ENCODE data around the gene GORAB. TPM values are rescaled to one million over a fixed set of nuclear protein-coding genes. Genes with fewer than 3 reads are reported as not detected.

The GORAB gene, protein sequence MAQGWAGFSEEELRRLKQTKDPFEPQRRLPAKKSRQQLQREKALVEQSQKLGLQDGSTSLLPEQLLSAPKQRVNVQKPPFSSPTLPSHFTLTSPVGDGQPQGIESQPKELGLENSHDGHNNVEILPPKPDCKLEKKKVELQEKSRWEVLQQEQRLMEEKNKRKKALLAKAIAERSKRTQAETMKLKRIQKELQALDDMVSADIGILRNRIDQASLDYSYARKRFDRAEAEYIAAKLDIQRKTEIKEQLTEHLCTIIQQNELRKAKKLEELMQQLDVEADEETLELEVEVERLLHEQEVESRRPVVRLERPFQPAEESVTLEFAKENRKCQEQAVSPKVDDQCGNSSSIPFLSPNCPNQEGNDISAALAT
- 12.9 and 15.1 TPM in 2 replicates for polyA plus RNA-seq (2011; rRNA removed)
- polyA plus RNA-seq (2012; cell fraction: cytosol; rRNA removed) = 3.0 and 3.4 TPM in 2 replicates
- 3.3 and 3.9 TPM in 2 replicates for polyA plus RNA-seq (2012; cell fraction: nucleus; rRNA removed)
- polyA plus RNA-seq (2017; fragmentation: RNase III; extraction: RNeasy Plus Mini Kit Qiagen cat#74134 plus additional on column Dnase treatment) = 7.1 to 9.0 TPM (median 7.5 TPM) in 3 replicates
- 7.2 and 9.5 TPM in 2 replicates for polyA minus RNA-seq (2011; rRNA and poly(A)+ RNA removed)

DNA sequence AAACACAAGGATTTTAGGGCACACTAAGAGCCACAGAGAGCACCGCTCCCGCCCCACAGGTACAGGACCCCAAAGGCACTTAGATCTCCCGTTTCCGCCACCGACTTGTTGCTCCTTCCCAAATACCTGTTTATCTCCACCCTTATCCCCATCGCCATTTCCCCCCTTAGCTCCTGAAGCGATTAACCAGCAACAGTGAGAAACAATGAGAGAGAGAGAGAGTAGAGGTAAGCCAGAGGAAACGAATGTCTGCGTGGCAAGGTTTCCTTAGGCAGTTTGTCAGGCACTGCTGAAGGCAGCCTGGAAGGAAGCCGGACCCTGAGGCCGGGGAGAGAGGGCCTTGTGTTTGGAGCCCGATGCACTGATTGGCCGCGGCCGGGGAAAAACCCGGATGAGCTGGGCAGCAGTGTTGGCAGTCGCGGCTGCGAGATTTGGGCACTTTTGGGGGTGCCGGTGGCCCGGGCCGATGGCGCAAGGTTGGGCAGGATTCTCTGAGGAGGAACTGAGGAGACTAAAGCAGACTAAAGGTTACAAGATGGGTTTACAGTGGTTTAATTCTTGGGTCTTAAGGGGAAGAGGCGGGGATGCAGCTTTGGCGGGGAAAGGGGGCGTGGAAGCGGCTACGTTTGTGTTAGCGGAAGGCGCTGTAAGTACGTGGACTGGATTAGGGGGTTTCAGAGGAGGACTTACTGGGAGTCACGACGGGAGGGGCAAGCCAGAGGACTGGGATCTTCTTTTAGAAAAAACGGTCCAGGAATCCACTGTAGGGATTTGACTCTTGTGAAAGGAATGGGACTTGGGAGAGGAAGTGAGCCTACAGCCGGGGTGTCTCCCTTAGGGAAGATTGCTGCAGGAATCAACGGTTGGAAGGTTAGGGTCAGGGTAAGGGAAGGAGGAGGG is at the start of gene GORAB:
GORAB (plus strand) TSS at position 409 of the 900 bp plus-strand sequence; CDS start at position 467, 58 bp downstream.
- Histone ChIP-seq H3K4me2 (peak within 1 kb of the TSS; percentile 80), H3K9me3 (no peaks in the 10 kb centered on the region), H3K4me1 (peaks cover 6% of the 10 kb centered on the region; the same call in 2 of the 3 replicates), H3K4me3 (peak within 1 kb of the TSS; percentile 71), H3K27ac (peak within 1 kb of the TSS; percentile 86 to 96)
- under 1% methylated on average over 36 of the region's 36 CpGs for WGBS (ENCODE audit: missing lambda C conversion rate)
- CTCF ChIA-PET = no interaction called here
- FAIRE-seq (peak; percentile 59), DNase-seq (ENCODE audit: low read depth in 1 of 2, low spot score in 1 of 2) (peak; percentile 93 to 94), ATAC-seq (peak; percentile 99 to 100)
- TF ChIP-seq KDM1A (IDR thresholded peaks at IDR 0.05; ENCODE audit: low read depth) (no peak), SREBF2 (IDR thresholded peaks at IDR 0.05) (no peak), RNF2 (IDR thresholded peaks at IDR 0.05; ENCODE audit: borderline replicate concordance, low read depth) (no peak), CEBPB (IDR thresholded peaks at IDR 0.05) (0 out of 4 replicates have a peak, but pooled peaks of 1 of the 2 experiments have one; percentile 17), MAFK (IDR thresholded peaks at IDR 0.05; ENCODE audit: partially characterized antibody) (no peak), CBX8 (IDR thresholded peaks at IDR 0.05) (no peak), RCOR1 (IDR thresholded peaks at IDR 0.05; ENCODE audit: low read depth, low read length) (no peak), KDM5A (IDR thresholded peaks at IDR 0.05) (peak; percentile 49; the same call in 1 of the 2 replicates), POLR2AphosphoS2 (conservative IDR thresholded peaks at IDR 0.05; ENCODE audit: low read length) (no peak), POLR2A (IDR thresholded peaks at IDR 0.05; ENCODE audit: low read length) (peak; percentile 51), HOXB13 (CRISPR knock-in tag; IDR thresholded peaks at IDR 0.05; ENCODE audit: low read depth) (no peak), JUNB (IDR thresholded peaks at IDR 0.05) (no peak), ZFP36 (IDR thresholded peaks at IDR 0.05; ENCODE audit: borderline replicate concordance, partially characterized antibody) (no peak), EHMT2 (IDR thresholded peaks at IDR 0.05; ENCODE audit: low read depth) (no peak), SMC3 (IDR thresholded peaks at IDR 0.05) (no peak), FOSB (CRISPR knock-in tag; IDR thresholded peaks at IDR 0.05) (no peak), TFCP2L1 (CRISPR knock-in tag; IDR thresholded peaks at IDR 0.05) (0 out of 2 replicates have a peak, but pooled peaks have one; percentile 6), JUN (IDR thresholded peaks at IDR 0.05) (peak; percentile 74 to 80; a peak in 4 of 5 replicates), PHF8 (IDR thresholded peaks at IDR 0.05; ENCODE audit: borderline replicate concordance, low read depth) (peak; percentile 75)
- TF ChIP-seq, protein P1, sequence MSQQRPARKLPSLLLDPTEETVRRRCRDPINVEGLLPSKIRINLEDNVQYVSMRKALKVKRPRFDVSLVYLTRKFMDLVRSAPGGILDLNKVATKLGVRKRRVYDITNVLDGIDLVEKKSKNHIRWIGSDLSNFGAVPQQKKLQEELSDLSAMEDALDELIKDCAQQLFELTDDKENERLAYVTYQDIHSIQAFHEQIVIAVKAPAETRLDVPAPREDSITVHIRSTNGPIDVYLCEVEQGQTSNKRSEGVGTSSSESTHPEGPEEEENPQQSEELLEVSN (IDR thresholded peaks at IDR 0.05; ENCODE audit: borderline replicate concordance, low read depth) = peak; percentile 43; the same call in 1 of the 2 replicates
- TF ChIP-seq, protein P2, sequence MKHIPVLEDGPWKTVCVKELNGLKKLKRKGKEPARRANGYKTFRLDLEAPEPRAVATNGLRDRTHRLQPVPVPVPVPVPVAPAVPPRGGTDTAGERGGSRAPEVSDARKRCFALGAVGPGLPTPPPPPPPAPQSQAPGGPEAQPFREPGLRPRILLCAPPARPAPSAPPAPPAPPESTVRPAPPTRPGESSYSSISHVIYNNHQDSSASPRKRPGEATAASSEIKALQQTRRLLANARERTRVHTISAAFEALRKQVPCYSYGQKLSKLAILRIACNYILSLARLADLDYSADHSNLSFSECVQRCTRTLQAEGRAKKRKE (CRISPR knock-in tag; IDR thresholded peaks at IDR 0.05; ENCODE audit: low read depth) = no peak
- TF ChIP-seq, protein P3, sequence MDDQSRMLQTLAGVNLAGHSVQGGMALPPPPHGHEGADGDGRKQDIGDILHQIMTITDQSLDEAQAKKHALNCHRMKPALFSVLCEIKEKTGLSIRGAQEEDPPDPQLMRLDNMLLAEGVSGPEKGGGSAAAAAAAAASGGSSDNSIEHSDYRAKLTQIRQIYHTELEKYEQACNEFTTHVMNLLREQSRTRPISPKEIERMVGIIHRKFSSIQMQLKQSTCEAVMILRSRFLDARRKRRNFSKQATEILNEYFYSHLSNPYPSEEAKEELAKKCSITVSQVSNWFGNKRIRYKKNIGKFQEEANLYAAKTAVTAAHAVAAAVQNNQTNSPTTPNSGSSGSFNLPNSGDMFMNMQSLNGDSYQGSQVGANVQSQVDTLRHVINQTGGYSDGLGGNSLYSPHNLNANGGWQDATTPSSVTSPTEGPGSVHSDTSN (IDR thresholded peaks at IDR 0.05) = no peak
- TF ChIP-seq, protein P4, sequence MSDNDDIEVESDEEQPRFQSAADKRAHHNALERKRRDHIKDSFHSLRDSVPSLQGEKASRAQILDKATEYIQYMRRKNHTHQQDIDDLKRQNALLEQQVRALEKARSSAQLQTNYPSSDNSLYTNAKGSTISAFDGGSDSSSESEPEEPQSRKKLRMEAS (IDR thresholded peaks at IDR 0.05) = peak; percentile 56; the same call in 1 of the 2 replicates
- TF ChIP-seq, protein P5, sequence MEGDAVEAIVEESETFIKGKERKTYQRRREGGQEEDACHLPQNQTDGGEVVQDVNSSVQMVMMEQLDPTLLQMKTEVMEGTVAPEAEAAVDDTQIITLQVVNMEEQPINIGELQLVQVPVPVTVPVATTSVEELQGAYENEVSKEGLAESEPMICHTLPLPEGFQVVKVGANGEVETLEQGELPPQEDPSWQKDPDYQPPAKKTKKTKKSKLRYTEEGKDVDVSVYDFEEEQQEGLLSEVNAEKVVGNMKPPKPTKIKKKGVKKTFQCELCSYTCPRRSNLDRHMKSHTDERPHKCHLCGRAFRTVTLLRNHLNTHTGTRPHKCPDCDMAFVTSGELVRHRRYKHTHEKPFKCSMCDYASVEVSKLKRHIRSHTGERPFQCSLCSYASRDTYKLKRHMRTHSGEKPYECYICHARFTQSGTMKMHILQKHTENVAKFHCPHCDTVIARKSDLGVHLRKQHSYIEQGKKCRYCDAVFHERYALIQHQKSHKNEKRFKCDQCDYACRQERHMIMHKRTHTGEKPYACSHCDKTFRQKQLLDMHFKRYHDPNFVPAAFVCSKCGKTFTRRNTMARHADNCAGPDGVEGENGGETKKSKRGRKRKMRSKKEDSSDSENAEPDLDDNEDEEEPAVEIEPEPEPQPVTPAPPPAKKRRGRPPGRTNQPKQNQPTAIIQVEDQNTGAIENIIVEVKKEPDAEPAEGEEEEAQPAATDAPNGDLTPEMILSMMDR (IDR thresholded peaks at IDR 0.05) = no peak
- TF ChIP-seq, protein P6, sequence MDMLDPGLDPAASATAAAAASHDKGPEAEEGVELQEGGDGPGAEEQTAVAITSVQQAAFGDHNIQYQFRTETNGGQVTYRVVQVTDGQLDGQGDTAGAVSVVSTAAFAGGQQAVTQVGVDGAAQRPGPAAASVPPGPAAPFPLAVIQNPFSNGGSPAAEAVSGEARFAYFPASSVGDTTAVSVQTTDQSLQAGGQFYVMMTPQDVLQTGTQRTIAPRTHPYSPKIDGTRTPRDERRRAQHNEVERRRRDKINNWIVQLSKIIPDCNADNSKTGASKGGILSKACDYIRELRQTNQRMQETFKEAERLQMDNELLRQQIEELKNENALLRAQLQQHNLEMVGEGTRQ (IDR thresholded peaks at IDR 0.05) = 0 out of 2 replicates have a peak, but pooled peaks have one; percentile 3
- TF ChIP-seq, protein P7, sequence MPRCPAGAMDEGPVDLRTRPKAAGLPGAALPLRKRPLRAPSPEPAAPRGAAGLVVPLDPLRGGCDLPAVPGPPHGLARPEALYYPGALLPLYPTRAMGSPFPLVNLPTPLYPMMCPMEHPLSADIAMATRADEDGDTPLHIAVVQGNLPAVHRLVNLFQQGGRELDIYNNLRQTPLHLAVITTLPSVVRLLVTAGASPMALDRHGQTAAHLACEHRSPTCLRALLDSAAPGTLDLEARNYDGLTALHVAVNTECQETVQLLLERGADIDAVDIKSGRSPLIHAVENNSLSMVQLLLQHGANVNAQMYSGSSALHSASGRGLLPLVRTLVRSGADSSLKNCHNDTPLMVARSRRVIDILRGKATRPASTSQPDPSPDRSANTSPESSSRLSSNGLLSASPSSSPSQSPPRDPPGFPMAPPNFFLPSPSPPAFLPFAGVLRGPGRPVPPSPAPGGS (IDR thresholded peaks at IDR 0.05) = peak; percentile 53; the same call in 2 of the 3 replicates
- TF ChIP-seq, protein P8, sequence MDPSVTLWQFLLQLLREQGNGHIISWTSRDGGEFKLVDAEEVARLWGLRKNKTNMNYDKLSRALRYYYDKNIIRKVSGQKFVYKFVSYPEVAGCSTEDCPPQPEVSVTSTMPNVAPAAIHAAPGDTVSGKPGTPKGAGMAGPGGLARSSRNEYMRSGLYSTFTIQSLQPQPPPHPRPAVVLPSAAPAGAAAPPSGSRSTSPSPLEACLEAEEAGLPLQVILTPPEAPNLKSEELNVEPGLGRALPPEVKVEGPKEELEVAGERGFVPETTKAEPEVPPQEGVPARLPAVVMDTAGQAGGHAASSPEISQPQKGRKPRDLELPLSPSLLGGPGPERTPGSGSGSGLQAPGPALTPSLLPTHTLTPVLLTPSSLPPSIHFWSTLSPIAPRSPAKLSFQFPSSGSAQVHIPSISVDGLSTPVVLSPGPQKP (IDR thresholded peaks at IDR 0.05; ENCODE audit: low read depth, low read length) = no peak
- TF ChIP-seq, protein P9, sequence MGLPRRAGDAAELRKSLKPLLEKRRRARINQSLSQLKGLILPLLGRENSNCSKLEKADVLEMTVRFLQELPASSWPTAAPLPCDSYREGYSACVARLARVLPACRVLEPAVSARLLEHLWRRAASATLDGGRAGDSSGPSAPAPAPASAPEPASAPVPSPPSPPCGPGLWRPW (IDR thresholded peaks at IDR 0.05) = no peak
- POLR2A ChIA-PET = interaction anchor here (0.8 to 1.3 kb wide), 7 partner anchors 10 to 638 kb away, joined by 3 to 6 read pairs (median 4); partner anchors contain the start of genes KIFAP3, PRRX1 and SCYL3
